GM13976 (cell line): Measurements from ENCODE around the gene GART.

Source experiments
- DNase-seq: peaks from one replicate; pipeline ENCODE4 v3.0.0; 2012; ENCODE audit warnings: low spot score
- CTCF ChIP-seq: IDR thresholded peaks from 2 replicates; pipeline ENCODE4 v1.5.1; 2012; ENCODE audit warnings: borderline replicate concordance, mild to moderate bottlenecking; ENCODE audit not compliant: insufficient read depth; ENCODE audit errors: extremely low read depth, missing control alignments, control extremely low read depth
- in situ Hi-C: fragments of 300-500 bp; cut with MboI; formaldehyde crosslinking; loops from one replicate; pipeline ENCODE4 v1.12.0; 2022; ENCODE audit warnings: low sequenced_read_pairs, mixed read lengths, inconsistent platforms; ENCODE audit not compliant: unreplicated experiment

The GART gene

GRCh38 chr21:33544451-33545195 lies 2.7 kb upstream of the GART start:
- in situ Hi-C loops = no loop called here
- TF ChIP-seq CTCF = no peak
- no peak for DNase-seq

- no peak for DNase-seq
- in situ Hi-C loops = no loop called here
- TF ChIP-seq CTCF = no peak
These were observed 1.7 kb upstream of the GART start for GRCh38 chr21:33543505-33544129.

GRCh38 chr21:33542640-33543504 lies 955 bp upstream of the GART start, which contains the start of gene SON:
SON (plus strand) TSS chr21:33543038; CDS start chr21:33543093, 55 bp downstream.
- TF ChIP-seq CTCF = no peak
- DNase-seq = peak; percentile 96
- in situ Hi-C loops = no loop called here

GRCh38 chr21:33541105-33541711 lies 709 bp downstream of the GART start:
- no peak for TF ChIP-seq CTCF
- no peak for DNase-seq
- in situ Hi-C loops = no loop called here

GRCh38 chr21:33540711-33541104 lies 1.2 kb downstream of the GART start:
- in situ Hi-C loops = no loop called here
- DNase-seq = no peak
- TF ChIP-seq CTCF = no peak

- in situ Hi-C loops = no loop called here
- no peak for TF ChIP-seq CTCF
These were observed 2.3 kb downstream of the GART start for GRCh38 chr21:33539616-33540015.

More at GRCh38 chr21:33539616-33540015, 2.3 kb downstream of the GART start:
- DNase-seq = no peak
